Loucy (cell line): ENCODE data around the gene NIM1K.

Source experiments
- H2AFZ ChIP-seq: fragments of 200-600 bp; sonication (generic); 2 replicates; pipeline ENCODE4 v1.6.0; 2016; ENCODE audit warnings: antibody characterized with exemption, mild to moderate bottlenecking, low read length, moderate library complexity
- H3F3A ChIP-seq: fragments of 200-600 bp; 2 replicates; pipeline ENCODE4 v1.6.0; 2016; ENCODE audit warnings: antibody characterized with exemption, low read depth, mild to moderate bottlenecking
- H3K27me3 ChIP-seq: fragments of 200-600 bp; sonication (generic); 2 replicates; pipeline ENCODE4 v1.6.1; 2014; ENCODE audit warnings: low read length, mild to moderate bottlenecking; ENCODE audit not compliant: insufficient read depth, poor library complexity, severe bottlenecking
- H3K36me3 ChIP-seq: fragments of 200-600 bp; sonication (generic); 2 replicates; pipeline ENCODE4 v1.6.1; 2016; ENCODE audit warnings: low read length; ENCODE audit not compliant: insufficient read depth
- H3K4me1 ChIP-seq: fragments of 200-600 bp; sonication (generic); 2 replicates; pipeline ENCODE4 v1.5.1; 2014; ENCODE audit warnings: low read length, mild to moderate bottlenecking; ENCODE audit not compliant: insufficient read depth, poor library complexity, severe bottlenecking
- H3K4me2 ChIP-seq: fragments of 200-600 bp; sonication (generic); 2 replicates; pipeline ENCODE4 v1.6.0; 2014; ENCODE audit warnings: antibody characterized with exemption, low read length, low read depth, mild to moderate bottlenecking; ENCODE audit not compliant: poor library complexity, severe bottlenecking
- H3K4me3 ChIP-seq: fragments of 200-600 bp; sonication (generic); 2 replicates; pipeline ENCODE4 v1.5.1; 2014; ENCODE audit warnings: low read length, mild to moderate bottlenecking, mixed read lengths; ENCODE audit not compliant: poor library complexity, severe bottlenecking
- H3K79me2 ChIP-seq: fragments of 200-600 bp; sonication (generic); 2 replicates; pipeline ENCODE4 v1.6.1; 2014; ENCODE audit warnings: low read length; ENCODE audit not compliant: insufficient read depth
- H3K9ac ChIP-seq: fragments of 200-600 bp; sonication (generic); 2 replicates; pipeline ENCODE4 v1.6.0; 2014; ENCODE audit warnings: mild to moderate bottlenecking, low read depth, low read length, moderate library complexity; ENCODE audit not compliant: poor library complexity, severe bottlenecking
- H3K9me2 ChIP-seq: fragments of 200-600 bp; sonication (generic); replicated peaks from 2 replicates; pipeline ENCODE4 v1.6.1; 2016; ENCODE audit warnings: low read depth, low read length, mixed read lengths
- H3K9me3 ChIP-seq: fragments of 200-600 bp; sonication (generic); 2 replicates; pipeline ENCODE4 v1.6.1; 2014; ENCODE audit warnings: mild to moderate bottlenecking, antibody characterized with exemption, low read length, low read depth; ENCODE audit not compliant: insufficient read depth
- H4K20me1 ChIP-seq: fragments of 200-600 bp; sonication (generic); 2 replicates; pipeline ENCODE4 v1.6.0; 2014; ENCODE audit warnings: antibody characterized with exemption, low read length, mild to moderate bottlenecking; ENCODE audit not compliant: insufficient read depth, poor library complexity, severe bottlenecking
- CTCF ChIP-seq: fragments of 200-600 bp; sonication (generic); conservative IDR thresholded peaks from 2 replicates; pipeline ENCODE4 v1.5.1; 2014; ENCODE audit warnings: mild to moderate bottlenecking, antibody characterized with exemption, low read length
- EZH2phosphoT487 ChIP-seq: fragments of 200-600 bp; IDR thresholded peaks from 2 replicates; pipeline ENCODE4 v1.6.1; 2018; ENCODE audit warnings: antibody characterized with exemption, mild to moderate bottlenecking, moderate library complexity, borderline replicate concordance

Gene NIM1K

GRCh38 chr5:43215073-43215631 is 23.1 kb downstream of the NIM1K start:
- Histone ChIP-seq H3K9me3 (no peaks in the 10 kb centered on the region), H2AFZ (no peak overlapping the region), H3F3A (no peaks in the 10 kb centered on the region), H3K79me2 (no peaks in the 10 kb centered on the region), H3K9ac (no peak overlapping the region), H4K20me1 (no peaks in the 10 kb centered on the region), H3K9me2 (no peaks in the 10 kb centered on the region), H3K4me1 (no peaks in the 10 kb centered on the region), H3K4me3 (no peak overlapping the region), H3K4me2 (no peak overlapping the region), H3K27me3 (no peaks in the 10 kb centered on the region), H3K36me3 (no peaks in the 10 kb centered on the region)
- no peak for TF ChIP-seq CTCF
- no peak for TF ChIP-seq EZH2phosphoT487

GRCh38 chr5:43216941-43217340 is 24.9 kb downstream of the NIM1K start:
- Histone ChIP-seq H3K79me2 (no peaks in the 10 kb centered on the region), H4K20me1 (no peaks in the 10 kb centered on the region), H3K27me3 (no peaks in the 10 kb centered on the region), H3K9ac (no peak overlapping the region), H3K9me2 (no peaks in the 10 kb centered on the region), H2AFZ (no peak overlapping the region), H3K36me3 (no peaks in the 10 kb centered on the region), H3K4me1 (no peaks in the 10 kb centered on the region), H3F3A (no peaks in the 10 kb centered on the region), H3K4me3 (no peak overlapping the region), H3K9me3 (no peaks in the 10 kb centered on the region), H3K4me2 (no peak overlapping the region)
- no peak for TF ChIP-seq CTCF
- TF ChIP-seq EZH2phosphoT487: no peak

- Histone ChIP-seq H3K4me2 (no peak overlapping the region), H3F3A (no peaks in the 10 kb centered on the region), H3K79me2 (no peaks in the 10 kb centered on the region), H3K4me3 (no peak overlapping the region), H3K9me3 (no peaks in the 10 kb centered on the region), H4K20me1 (no peaks in the 10 kb centered on the region), H3K9me2 (no peaks in the 10 kb centered on the region), H2AFZ (no peak overlapping the region), H3K4me1 (no peaks in the 10 kb centered on the region), H3K36me3 (no peaks in the 10 kb centered on the region), H3K27me3 (no peaks in the 10 kb centered on the region), H3K9ac (no peak overlapping the region)
- TF ChIP-seq CTCF (no peak), EZH2phosphoT487 (no peak)
Observed at GRCh38 chr5:43219120-43219519, 27.1 kb downstream of the NIM1K start.
